A549 (cell line): ENCODE results near the gene SCART1. TPM values are rescaled to one million over a fixed set of nuclear protein-coding genes. Genes with fewer than 3 reads are reported as not detected.

Source experiments
- ATAC-seq, 2 experiments: fragments of 200-7000 bp in 1 of 2; fragments of >200 bp in 1 of 2; cut with Nextera tagmentation in 1 of 2; cut with Tn5 transposase in 1 of 2; 3 replicates each; pipeline versions ENCODE4 v1.8.0 to v1.9.1; 2018 to 2020; ENCODE audit warnings: mild to moderate bottlenecking in 1 of 2, moderate library complexity in 1 of 2
- CTCF ChIA-PET: fragments of 300-600 bp; sonication (Branson Sonifier 250); formaldehyde crosslinking; extraction: SDS; loops from one replicate; lab custom pipeline; 2021; ENCODE audit warnings: antibody characterized with exemption, inconsistent platforms; lab: Yijun Ruan, JAX
- POLR2A ChIA-PET: fragments of 350-600 bp; formaldehyde crosslinking; extraction: SDS; loops from one replicate; lab custom pipeline; 2021; ENCODE audit warnings: antibody characterized with exemption, inconsistent platforms; lab: Yijun Ruan, JAX
- DNase-seq, 2 experiments: peaks; one replicate each; pipeline versions ENCODE4 v3.0.0 to v3.0.0-alpha.2; 2011 to 2016; ENCODE audit warnings: low read depth in 1 of 2, low spot score in 1 of 2
- FAIRE-seq: peaks from 2 replicates; lab custom pipeline; 2011; peaks lifted over from hg19 to GRCh38; lab: Jason Lieb, UNC
- H3K27ac ChIP-seq, 2 experiments: fragments of >200 bp; sonication (Bioruptor Twin); formaldehyde crosslinking; 3 replicates each; pipeline ENCODE4 v1.5.1; 2016 to 2017
- H3K4me1 ChIP-seq: fragments of >200 bp; sonication (Bioruptor Twin); formaldehyde crosslinking; 3 replicates; pipeline ENCODE4 v1.6.1; 2016
- H3K4me2 ChIP-seq: fragments of >200 bp; sonication (Bioruptor Twin); formaldehyde crosslinking; 3 replicates; pipeline ENCODE4 v1.6.1; 2016
- H3K4me3 ChIP-seq: fragments of >200 bp; sonication (Bioruptor Twin); formaldehyde crosslinking; 3 replicates; pipeline ENCODE4 v1.5.1; 2016
- H3K9me3 ChIP-seq: fragments of >200 bp; sonication (Bioruptor Twin); formaldehyde crosslinking; 3 replicates; pipeline ENCODE4 v1.6.1; 2016
- ATOH8 ChIP-seq: fragments of 250-450 bp; sonication (Bioruptor Pico); IDR thresholded peaks from 2 replicates; pipeline ENCODE4 v1.5.0; 2020; ENCODE audit warnings: low read depth, mild to moderate bottlenecking, moderate library complexity
- CTCF ChIP-seq: fragments of >200 bp; sonication (Bioruptor Twin); formaldehyde crosslinking; IDR thresholded peaks from 3 replicates; pipeline ENCODE4 v1.5.1; 2016
- ESRRA ChIP-seq: fragments of 150-350 bp; IDR thresholded peaks from 2 replicates; pipeline ENCODE4 v1.6.1; 2014; ENCODE audit warnings: mild to moderate bottlenecking, low read length, borderline replicate concordance
- GATA3 ChIP-seq: IDR thresholded peaks from 2 replicates; pipeline ENCODE4 v1.6.1; 2012; ENCODE audit warnings: borderline replicate concordance
- HEYL ChIP-seq: fragments of 250-450 bp; sonication (Bioruptor Pico); IDR thresholded peaks from 2 replicates; pipeline ENCODE4 v1.8.0; 2021; ENCODE audit warnings: mild to moderate bottlenecking, moderate library complexity
- HMGXB4 ChIP-seq: fragments of 250-450 bp; sonication (Bioruptor Pico); IDR thresholded peaks from 2 replicates; pipeline ENCODE4 v1.5.0; 2021; ENCODE audit warnings: mild to moderate bottlenecking, moderate library complexity, borderline replicate concordance
- MAX ChIP-seq: IDR thresholded peaks from 2 replicates; pipeline ENCODE4 v1.6.1; 2012
- NFE2L2 ChIP-seq: fragments of 150-350 bp; conservative IDR thresholded peaks from 2 replicates; pipeline ENCODE4 v1.6.1; 2014; ENCODE audit warnings: low read length
- RAD21 ChIP-seq, 2 experiments: fragments of >200 bp in 1 of 2; sonication (Bioruptor Twin) in 1 of 2; formaldehyde crosslinking in 1 of 2; IDR thresholded peaks in 1 of 2; conservative IDR thresholded peaks in 1 of 2; 2 replicates in 1 of 2; 3 replicates in 1 of 2; pipeline ENCODE4 v1.6.1; 2012 to 2018; ENCODE audit warnings: inconsistent platforms in 1 of 2
- RCOR1 ChIP-seq: fragments of 150-350 bp; IDR thresholded peaks from 2 replicates; pipeline ENCODE4 v1.6.1; 2014; ENCODE audit warnings: antibody characterized with exemption, low read length, low read depth
- REST ChIP-seq: fragments of 200-600 bp; sonication (generic); IDR thresholded peaks from 2 replicates; pipeline ENCODE4 v1.6.1; 2016; ENCODE audit warnings: antibody characterized with exemption, mild to moderate bottlenecking, moderate library complexity
- SREBF2 ChIP-seq: fragments of 450-650 bp; IDR thresholded peaks from 2 replicates; pipeline ENCODE4 v1.6.1; 2014; ENCODE audit warnings: mild to moderate bottlenecking, moderate library complexity
- USF2 ChIP-seq: fragments of 450-650 bp; IDR thresholded peaks from 2 replicates; pipeline ENCODE4 v1.6.1; 2014; ENCODE audit warnings: antibody characterized with exemption
- WGBS: methylation state at CpG from one replicate; pipeline ENCODE4 v1.1.6; 2017; ENCODE audit errors: missing lambda C conversion rate; 5-methylcytosine and 5-hydroxymethylcytosine counted together
- polyA plus RNA-seq, 4 experiments: library from polyadenylated mRNA; depleted of rRNA in 3 of 4; stranded (reverse); fragments of >200 nt; fragmentation: RNase III in 1 of 4; extraction: RNeasy Plus Mini Kit Qiagen cat#74134 plus additional on column Dnase treatment in 1 of 4; gene quantifications; 2 replicates in 3 of 4; 3 replicates in 1 of 4; pipeline ENCODE4 v1.2.3, GENCODE V29; 2011 to 2017

SCART1 gene
- polyA plus RNA-seq, 2 of the 4 experiments (the other 2 are of a cell fraction): 0.37 to 0.96 TPM

- no peak overlapping the region for H3K27ac ChIP-seq
- FAIRE-seq (no peak), DNase-seq (peak in 1 of 2 experiments; percentile 40), ATAC-seq (peak; percentile 26 to 62; a peak in 3 of 6 replicates)
- 52% methylated on average over 11 of the region's 11 CpGs for WGBS
- POLR2A ChIA-PET: no interaction called here
- H3K9me3 ChIP-seq: peaks cover 3% of the 10 kb centered on the region; the same call in 1 of the 3 replicates
- H3K4me2 ChIP-seq: no peak overlapping the region
- no peak overlapping the region for H3K4me3 ChIP-seq
- no peaks in the 10 kb centered on the region for H3K4me1 ChIP-seq
- CTCF ChIA-PET: interaction anchor here (1.1 to 2.1 kb wide), 4 partner anchors 18 to 150 kb away, joined by 3 to 10 read pairs (median 5); no protein-coding TSS in a partner anchor
- TF ChIP-seq MAX (0 out of 2 replicates have a peak, but pooled peaks have one; percentile 31), CTCF (0 out of 3 replicates have a peak, but pooled peaks have one; percentile 5), GATA3 (no peak), ESRRA (no peak), USF2 (peak; percentile 82), HEYL (CRISPR knock-in tag) (no peak), ATOH8 (CRISPR knock-in tag) (no peak), NFE2L2 (no peak), RCOR1 (no peak), RAD21 (conservative IDR thresholded peaks at IDR 0.05 in 1 of 2, IDR thresholded peaks at IDR 0.05 in 1 of 2) (peak in 1 of 2 experiments; percentile 24; a peak in 1 of 5 replicates), HMGXB4 (CRISPR knock-in tag) (no peak), REST (no peak), SREBF2 (no peak)
- TF ChIP-seq, all 56 proteins: peak for 4
Observed at GRCh38 chr10:133438711-133439273, 15.0 kb upstream of the SCART1 start.
